ENCODE data around the gene CD9.
"Not testable (repeated sequence)": the region's sequence is repeated elsewhere in the genome, so short reads cannot be mapped to it uniquely, and the experiment has no call there.

CD9 gene

GRCh38 chr12:6185961-6186827, 14.0 kb upstream of the CD9 start:
- Histone ChIP-seq H3K79me2 (ENCODE audit: insufficient read depth, low read length) (no peaks in the 10 kb centered on the region), H3K4me1 (ENCODE audit: insufficient read depth, low read length, severe bottlenecking) (peaks cover 8% of the 10 kb centered on the region), H3K27me3 (ENCODE audit: insufficient read depth, low read length) (no peaks in the 10 kb centered on the region), H4K20me1 (ENCODE audit: insufficient read depth, low read length) (no peaks in the 10 kb centered on the region), H3K9ac (ENCODE audit: low read length) (no peak overlapping the region), H3K9me3 (ENCODE audit: low read length) (no peaks in the 10 kb centered on the region), H2AFZ (ENCODE audit: low read length) (no peak overlapping the region), H3K9me2 (ENCODE audit: low read depth, low read length) (no peaks in the 10 kb centered on the region), H3F3A (ENCODE audit: insufficient read depth, low read length) (no peaks in the 10 kb centered on the region), H3K4me3 (ENCODE audit: low read depth, low read length, poor library complexity, severe bottlenecking) (no peak overlapping the region), H3K4me2 (ENCODE audit: low read length) (no peak overlapping the region), H3K36me3 (ENCODE audit: insufficient read depth, low read length) (no peaks in the 10 kb centered on the region), H3K27ac (ENCODE audit: low read depth, low read length, poor library complexity, severe bottlenecking) (no peak overlapping the region)
- no peak for TF ChIP-seq EZH2 (IDR thresholded peaks at IDR 0.05; ENCODE audit: borderline replicate concordance, low read length)
- TF ChIP-seq CTCF (IDR thresholded peaks at IDR 0.05; ENCODE audit: low read length) = no peak

GRCh38 chr12:6187948-6188793, 12.0 kb upstream of the CD9 start:
- no peaks in the 10 kb centered on the region for H3K79me2 ChIP-seq (ENCODE audit: insufficient read depth, low read length)
- no peaks in the 10 kb centered on the region for H3K9me2 ChIP-seq (ENCODE audit: low read depth, low read length)
- H3K36me3 ChIP-seq (ENCODE audit: insufficient read depth, low read length) = no peaks in the 10 kb centered on the region
- no peak overlapping the region for H3K27ac ChIP-seq (ENCODE audit: low read depth, low read length, poor library complexity, severe bottlenecking)
- TF ChIP-seq CTCF (IDR thresholded peaks at IDR 0.05; ENCODE audit: low read length) (no peak; the same call in 1 of the 2 replicates), EZH2 (IDR thresholded peaks at IDR 0.05; ENCODE audit: borderline replicate concordance, low read length) (no peak)
- no peak overlapping the region for H3K4me3 ChIP-seq (ENCODE audit: low read depth, low read length, poor library complexity, severe bottlenecking)
- no peak overlapping the region for H2AFZ ChIP-seq (ENCODE audit: low read length)
- no peaks in the 10 kb centered on the region for H3F3A ChIP-seq (ENCODE audit: insufficient read depth, low read length)
- H3K9ac ChIP-seq (ENCODE audit: low read length) = no peak overlapping the region
- no peaks in the 10 kb centered on the region for H3K9me3 ChIP-seq (ENCODE audit: low read length)
- H3K4me2 ChIP-seq (ENCODE audit: low read length) = no peak overlapping the region
- no peaks in the 10 kb centered on the region for H3K27me3 ChIP-seq (ENCODE audit: insufficient read depth, low read length)
- H4K20me1 ChIP-seq (ENCODE audit: insufficient read depth, low read length) = no peaks in the 10 kb centered on the region
- H3K4me1 ChIP-seq (ENCODE audit: insufficient read depth, low read length, severe bottlenecking) = peaks cover 8% of the 10 kb centered on the region

DNA sequence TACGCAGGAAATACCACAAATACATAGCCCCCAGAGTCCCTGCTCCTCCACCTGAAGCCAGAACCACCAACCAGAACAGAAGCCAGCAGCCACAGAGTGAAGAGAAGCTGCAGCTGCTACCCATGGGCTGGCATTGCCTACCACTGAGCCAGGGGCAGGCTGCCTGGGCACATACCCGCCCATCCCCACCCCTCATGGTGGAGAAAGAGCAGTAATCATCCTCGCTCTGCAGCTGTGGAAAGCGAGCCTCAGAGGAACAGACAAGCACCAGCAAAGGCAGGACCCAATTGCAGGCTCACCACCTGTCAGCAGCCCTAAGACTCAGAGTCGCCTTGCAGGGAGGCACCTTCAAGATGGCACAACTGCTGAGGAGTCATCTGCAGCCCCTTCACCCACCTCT, 11.2 kb upstream of the CD9 start:
- no peak overlapping the region for H3K4me3 ChIP-seq (ENCODE audit: low read depth, low read length, poor library complexity, severe bottlenecking)
- H3K4me2 ChIP-seq (ENCODE audit: low read length) = no peak overlapping the region
- H3K9me2 ChIP-seq (ENCODE audit: low read depth, low read length) = no peaks in the 10 kb centered on the region
- no peaks in the 10 kb centered on the region for H3K9me3 ChIP-seq (ENCODE audit: low read length)
- H3K4me1 ChIP-seq (ENCODE audit: insufficient read depth, low read length, severe bottlenecking) = peaks cover 8% of the 10 kb centered on the region
- no peak for TF ChIP-seq EZH2 (IDR thresholded peaks at IDR 0.05; ENCODE audit: borderline replicate concordance, low read length)
- no peak for TF ChIP-seq CTCF (IDR thresholded peaks at IDR 0.05; ENCODE audit: low read length)
- H3K79me2 ChIP-seq (ENCODE audit: insufficient read depth, low read length) = no peaks in the 10 kb centered on the region
- H3F3A ChIP-seq (ENCODE audit: insufficient read depth, low read length) = no peaks in the 10 kb centered on the region
- no peaks in the 10 kb centered on the region for H4K20me1 ChIP-seq (ENCODE audit: insufficient read depth, low read length)
- no peaks in the 10 kb centered on the region for H3K27me3 ChIP-seq (ENCODE audit: insufficient read depth, low read length)
- no peak overlapping the region for H3K27ac ChIP-seq (ENCODE audit: low read depth, low read length, poor library complexity, severe bottlenecking)
- no peak overlapping the region for H2AFZ ChIP-seq (ENCODE audit: low read length)
- H3K9ac ChIP-seq (ENCODE audit: low read length) = no peak overlapping the region
- H3K36me3 ChIP-seq (ENCODE audit: insufficient read depth, low read length) = no peaks in the 10 kb centered on the region

DNA sequence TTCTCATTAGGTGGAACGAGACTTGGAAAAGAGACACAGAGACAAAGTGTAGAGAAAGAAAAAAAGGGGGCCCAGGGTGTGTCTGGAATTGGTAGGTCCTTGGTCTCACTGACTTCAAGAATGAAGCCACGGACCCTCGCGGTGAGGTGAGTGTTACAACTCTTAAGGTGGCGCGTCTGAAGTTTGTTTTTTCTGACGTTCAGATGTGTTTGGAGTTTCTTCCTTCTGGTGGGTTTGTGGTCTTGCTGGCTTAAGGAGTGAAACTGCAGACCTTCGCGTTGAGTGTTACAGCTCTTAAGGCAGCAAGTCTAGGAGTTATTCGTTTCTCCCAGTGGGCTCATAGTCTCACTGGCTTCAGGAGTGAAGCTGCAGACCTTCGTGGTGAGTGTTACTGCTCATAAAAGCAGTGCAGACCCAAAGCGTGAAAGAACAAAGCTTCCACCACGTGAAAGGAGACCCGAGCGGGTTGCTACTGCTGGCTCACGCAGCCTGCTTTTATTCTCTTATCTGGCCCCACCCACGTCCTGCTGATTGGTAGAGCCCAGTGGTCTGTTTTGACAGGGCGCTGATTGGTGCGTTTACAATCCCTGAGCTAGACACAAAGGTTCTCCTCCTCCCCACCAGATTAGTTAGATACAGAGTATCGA, 10.1 kb upstream of the CD9 start:
- not testable (repeated sequence) for H3K79me2 ChIP-seq (ENCODE audit: insufficient read depth, low read length); H3K4me1 ChIP-seq (ENCODE audit: insufficient read depth, low read length, severe bottlenecking); H3K4me3 ChIP-seq (ENCODE audit: low read depth, low read length, poor library complexity, severe bottlenecking); H3K9me2 ChIP-seq (ENCODE audit: low read depth, low read length); H3K27me3 ChIP-seq (ENCODE audit: insufficient read depth, low read length); H2AFZ ChIP-seq (ENCODE audit: low read length); H4K20me1 ChIP-seq (ENCODE audit: insufficient read depth, low read length); H3K9me3 ChIP-seq (ENCODE audit: low read length); H3F3A ChIP-seq (ENCODE audit: insufficient read depth, low read length); H3K27ac ChIP-seq (ENCODE audit: low read depth, low read length, poor library complexity, severe bottlenecking); H3K4me2 ChIP-seq (ENCODE audit: low read length); H3K9ac ChIP-seq (ENCODE audit: low read length); H3K36me3 ChIP-seq (ENCODE audit: insufficient read depth, low read length)

All from OCI-LY1 (cell line).